CD4-positive, alpha-beta T cell treated with Interleukin-4 for 4 hours (primary cell): ENCODE results near the gene SAYSD1.
"Not testable (repeated sequence)": the region's sequence is repeated elsewhere in the genome, so short reads cannot be mapped to it uniquely, and the experiment has no call there.

Experiments
- DNase-seq: peaks from one replicate; pipeline ENCODE4 v3.0.0-alpha.2; 2020

The SAYSD1 gene

GRCh38 chr6:39114704-39115599 lies at the start of gene SAYSD1:
Gene SAYSD1 (minus strand): TSS chr6:39115186. CDS start chr6:39115089, 97 bp downstream.
- DNase-seq, result peak; percentile 91

GRCh38 chr6:39157511-39157910 lies 42.5 kb upstream of the SAYSD1 start:
- no peak for DNase-seq

GRCh38 chr6:39156801-39157200 lies 41.8 kb upstream of the SAYSD1 start:
- no peak for DNase-seq

- DNase-seq, result no peak
These were observed 39.7 kb upstream of the SAYSD1 start for GRCh38 chr6:39154705-39155104.

GRCh38 chr6:39153766-39154397 lies 38.9 kb upstream of the SAYSD1 start:
- DNase-seq, result no peak

GRCh38 chr6:39152262-39152661 lies 37.3 kb upstream of the SAYSD1 start:
- no peak for DNase-seq

GRCh38 chr6:39151211-39151610 lies 36.2 kb upstream of the SAYSD1 start:
- DNase-seq, result no peak

GRCh38 chr6:39144481-39145173 lies 29.6 kb upstream of the SAYSD1 start:
- DNase-seq, result no peak

GRCh38 chr6:39143238-39143930 lies 28.4 kb upstream of the SAYSD1 start:
- no peak for DNase-seq

- DNase-seq, result no peak
These were observed 25.7 kb upstream of the SAYSD1 start for GRCh38 chr6:39140556-39141167.

GRCh38 chr6:39137245-39137644 lies 22.3 kb upstream of the SAYSD1 start:
- DNase-seq, result peak; percentile 17

- not testable (repeated sequence) for DNase-seq
These were observed 21.2 kb upstream of the SAYSD1 start for GRCh38 chr6:39136207-39136606.

- DNase-seq, result not testable (repeated sequence)
These were observed 19.8 kb upstream of the SAYSD1 start for GRCh38 chr6:39134761-39135160.

GRCh38 chr6:39130691-39131090 lies 15.7 kb upstream of the SAYSD1 start:
- no peak for DNase-seq

GRCh38 chr6:39128832-39129231 lies 13.8 kb upstream of the SAYSD1 start:
- no peak for DNase-seq

GRCh38 chr6:39128106-39128505 lies 13.1 kb upstream of the SAYSD1 start:
- no peak for DNase-seq

- no peak for DNase-seq
These were observed 9.1 kb upstream of the SAYSD1 start for GRCh38 chr6:39124114-39124513.

GRCh38 chr6:39118921-39119320 lies 3.9 kb upstream of the SAYSD1 start:
- DNase-seq, result no peak

- no peak for DNase-seq
These were observed 640 bp downstream of the SAYSD1 start for GRCh38 chr6:39114388-39114703.

GRCh38 chr6:39113788-39114187 lies 1.2 kb downstream of the SAYSD1 start:
- DNase-seq, result no peak

GRCh38 chr6:39111280-39111679 lies 3.7 kb downstream of the SAYSD1 start:
- DNase-seq, result peak; percentile 17

GRCh38 chr6:39108041-39108839 lies 6.7 kb downstream of the SAYSD1 start:
- DNase-seq, result no peak
